HEK293 (cell line): ENCODE data around the gene ZNF618.

Experiments
- CTCF ChIP-seq: fragments of 450-650 bp; formaldehyde crosslinking; IDR thresholded peaks from 2 replicates; pipeline ENCODE4 v1.5.1; 2016; ENCODE audit warnings: missing biosample characterization, missing genetic modification characterization
- PATZ1 ChIP-seq: fragments of 450-650 bp; formaldehyde crosslinking; IDR thresholded peaks from 2 replicates; pipeline ENCODE4 v1.5.1; 2016; ENCODE audit warnings: missing biosample characterization, missing genetic modification characterization
- REST ChIP-seq: fragments of 450-650 bp; formaldehyde crosslinking; IDR thresholded peaks from 2 replicates; pipeline ENCODE4 v1.5.1; 2016; ENCODE audit warnings: missing biosample characterization, missing genetic modification characterization
- SETDB1 ChIP-seq: IDR thresholded peaks from one replicate; pipeline ENCODE4 v1.6.1; 2017; ENCODE audit warnings: mild to moderate bottlenecking, low read length, moderate library complexity, mixed read lengths; ENCODE audit not compliant: insufficient read length
- YY1 ChIP-seq: fragments of 450-650 bp; formaldehyde crosslinking; IDR thresholded peaks from 2 replicates; pipeline ENCODE4 v1.5.1; 2018; ENCODE audit warnings: missing biosample characterization, missing genetic modification characterization
- ZBTB11 ChIP-seq: fragments of 450-650 bp; formaldehyde crosslinking; conservative IDR thresholded peaks from 2 replicates; pipeline ENCODE4 v1.5.1; 2016; ENCODE audit warnings: low read depth, missing biosample characterization, missing genetic modification characterization
- ZFP37 ChIP-seq: fragments of 450-650 bp; formaldehyde crosslinking; IDR thresholded peaks from 2 replicates; pipeline ENCODE4 v1.5.1; 2016; ENCODE audit warnings: missing biosample characterization, missing genetic modification characterization
- ZIC2 ChIP-seq: fragments of 450-650 bp; formaldehyde crosslinking; IDR thresholded peaks from 2 replicates; pipeline ENCODE4 v1.5.1; 2016; ENCODE audit warnings: missing biosample characterization, missing genetic modification characterization
- ZNF112 ChIP-seq: fragments of 450-650 bp; formaldehyde crosslinking; IDR thresholded peaks from 2 replicates; pipeline ENCODE4 v1.5.0; 2017; ENCODE audit warnings: missing biosample characterization, missing genetic modification characterization
- ZNF175 ChIP-seq: fragments of 450-650 bp; formaldehyde crosslinking; IDR thresholded peaks from 2 replicates; pipeline ENCODE4 v1.5.1; 2016; ENCODE audit warnings: missing biosample characterization, missing genetic modification characterization
- ZNF704 ChIP-seq: fragments of 450-650 bp; formaldehyde crosslinking; IDR thresholded peaks from 2 replicates; pipeline ENCODE4 v1.5.1; 2016; ENCODE audit warnings: missing biosample characterization, missing genetic modification characterization
- ZNF830 ChIP-seq: fragments of 450-650 bp; IDR thresholded peaks from 2 replicates; pipeline ENCODE4 v1.5.0; 2018; ENCODE audit warnings: missing biosample characterization, missing genetic modification characterization, low read depth, mild to moderate bottlenecking, moderate library complexity
- TF ChIP-seq, protein P1 (sequence below): fragments of 450-650 bp; formaldehyde crosslinking; IDR thresholded peaks from 2 replicates; pipeline ENCODE4 v1.5.1; 2016; ENCODE audit warnings: missing biosample characterization, missing genetic modification characterization
- TF ChIP-seq, protein P2 (sequence below): fragments of 450-650 bp; formaldehyde crosslinking; IDR thresholded peaks from 2 replicates; pipeline ENCODE4 v1.5.1; 2017; ENCODE audit warnings: missing biosample characterization, missing genetic modification characterization

DNA sequence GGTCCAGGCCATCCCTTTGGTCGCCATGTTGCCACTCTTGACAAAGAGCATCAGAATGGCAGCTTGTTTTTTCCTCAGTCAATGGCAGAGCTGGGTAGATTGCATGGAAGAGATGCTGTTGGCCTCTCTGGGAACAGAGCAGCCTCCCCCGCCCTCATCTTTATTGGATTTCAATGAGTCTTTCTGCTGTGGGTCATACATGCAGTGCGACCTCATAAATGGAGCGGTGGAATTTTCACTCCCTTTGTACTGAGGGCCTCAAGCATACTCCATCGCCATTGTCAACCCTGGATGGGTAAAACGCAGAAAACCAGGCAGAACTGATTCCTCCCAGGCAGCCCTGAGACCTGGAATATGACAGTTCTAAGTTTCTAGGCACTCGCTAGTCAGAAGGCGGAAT is 71.8 kb downstream of the ZNF618 start:
- TF ChIP-seq CTCF (no peak), ZNF112 (tag by site-specific recombination) (no peak), ZIC2 (tag by site-specific recombination) (no peak), ZNF830 (tag by site-specific recombination) (no peak), ZNF175 (no peak), YY1 (tag by site-specific recombination) (no peak), ZFP37 (tag by site-specific recombination) (no peak), REST (tag by site-specific recombination) (no peak), PATZ1 (tag by site-specific recombination) (no peak), SETDB1 (no peak), ZBTB11 (tag by site-specific recombination) (no peak), ZNF704 (tag by site-specific recombination) (no peak)
- TF ChIP-seq, protein P1, sequence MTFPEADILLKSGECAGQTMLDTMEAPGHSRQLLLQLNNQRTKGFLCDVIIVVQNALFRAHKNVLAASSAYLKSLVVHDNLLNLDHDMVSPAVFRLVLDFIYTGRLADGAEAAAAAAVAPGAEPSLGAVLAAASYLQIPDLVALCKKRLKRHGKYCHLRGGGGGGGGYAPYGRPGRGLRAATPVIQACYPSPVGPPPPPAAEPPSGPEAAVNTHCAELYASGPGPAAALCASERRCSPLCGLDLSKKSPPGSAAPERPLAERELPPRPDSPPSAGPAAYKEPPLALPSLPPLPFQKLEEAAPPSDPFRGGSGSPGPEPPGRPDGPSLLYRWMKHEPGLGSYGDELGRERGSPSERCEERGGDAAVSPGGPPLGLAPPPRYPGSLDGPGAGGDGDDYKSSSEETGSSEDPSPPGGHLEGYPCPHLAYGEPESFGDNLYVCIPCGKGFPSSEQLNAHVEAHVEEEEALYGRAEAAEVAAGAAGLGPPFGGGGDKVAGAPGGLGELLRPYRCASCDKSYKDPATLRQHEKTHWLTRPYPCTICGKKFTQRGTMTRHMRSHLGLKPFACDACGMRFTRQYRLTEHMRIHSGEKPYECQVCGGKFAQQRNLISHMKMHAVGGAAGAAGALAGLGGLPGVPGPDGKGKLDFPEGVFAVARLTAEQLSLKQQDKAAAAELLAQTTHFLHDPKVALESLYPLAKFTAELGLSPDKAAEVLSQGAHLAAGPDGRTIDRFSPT (tag by site-specific recombination) = no peak
- TF ChIP-seq, protein P2, sequence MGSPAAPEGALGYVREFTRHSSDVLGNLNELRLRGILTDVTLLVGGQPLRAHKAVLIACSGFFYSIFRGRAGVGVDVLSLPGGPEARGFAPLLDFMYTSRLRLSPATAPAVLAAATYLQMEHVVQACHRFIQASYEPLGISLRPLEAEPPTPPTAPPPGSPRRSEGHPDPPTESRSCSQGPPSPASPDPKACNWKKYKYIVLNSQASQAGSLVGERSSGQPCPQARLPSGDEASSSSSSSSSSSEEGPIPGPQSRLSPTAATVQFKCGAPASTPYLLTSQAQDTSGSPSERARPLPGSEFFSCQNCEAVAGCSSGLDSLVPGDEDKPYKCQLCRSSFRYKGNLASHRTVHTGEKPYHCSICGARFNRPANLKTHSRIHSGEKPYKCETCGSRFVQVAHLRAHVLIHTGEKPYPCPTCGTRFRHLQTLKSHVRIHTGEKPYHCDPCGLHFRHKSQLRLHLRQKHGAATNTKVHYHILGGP (tag by site-specific recombination) = no peak
